SH-SY5Y (cell line): Measurements from ENCODE around the gene GJC1.

ENCODE experiments used
- GATA2 ChIP-seq: IDR thresholded peaks from 2 replicates; pipeline ENCODE4 v1.6.1; 2011; ENCODE audit warnings: mild to moderate bottlenecking, low read depth, low read length
- GATA3 ChIP-seq: IDR thresholded peaks from 2 replicates; pipeline ENCODE4 v1.6.1; 2011; ENCODE audit warnings: low read depth, mild to moderate bottlenecking, low read length, moderate library complexity

DNA sequence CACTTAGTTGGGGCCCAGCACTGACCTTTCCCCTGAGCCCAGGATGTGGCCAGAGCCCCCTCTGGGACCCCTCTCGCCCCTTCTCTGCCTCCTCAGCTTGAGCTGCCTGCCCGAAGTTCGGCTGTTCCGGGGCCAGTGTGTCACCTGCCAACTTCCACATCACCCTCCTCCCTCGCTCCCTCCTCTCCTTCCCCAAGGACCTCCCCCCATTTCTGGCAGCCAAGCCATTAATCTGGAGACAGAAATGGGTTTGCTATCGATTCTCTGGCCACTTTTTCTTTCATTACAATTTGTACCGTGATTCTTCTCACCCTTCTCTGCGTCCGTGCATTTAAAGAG, 80.1 kb downstream of the GJC1 start:
- TF ChIP-seq GATA2, result no peak
- no peak for TF ChIP-seq GATA3
